ENCODE results near the gene MICU1. TPM values are rescaled to one million over a fixed set of nuclear protein-coding genes. Genes with fewer than 3 reads are reported as not detected.

Gene MICU1
- total and polyA plus RNA-seq, 10 of the 15 experiments (the other 5 are each of a cell fraction or from before 2014, with no cell fraction given), result 18.2 to 36.4 (median 22.2) TPM

GRCh38 chr10:72616716-72617115 lies 9.2 kb downstream of the MICU1 start (continued):
- TF ChIP-seq, protein P1, sequence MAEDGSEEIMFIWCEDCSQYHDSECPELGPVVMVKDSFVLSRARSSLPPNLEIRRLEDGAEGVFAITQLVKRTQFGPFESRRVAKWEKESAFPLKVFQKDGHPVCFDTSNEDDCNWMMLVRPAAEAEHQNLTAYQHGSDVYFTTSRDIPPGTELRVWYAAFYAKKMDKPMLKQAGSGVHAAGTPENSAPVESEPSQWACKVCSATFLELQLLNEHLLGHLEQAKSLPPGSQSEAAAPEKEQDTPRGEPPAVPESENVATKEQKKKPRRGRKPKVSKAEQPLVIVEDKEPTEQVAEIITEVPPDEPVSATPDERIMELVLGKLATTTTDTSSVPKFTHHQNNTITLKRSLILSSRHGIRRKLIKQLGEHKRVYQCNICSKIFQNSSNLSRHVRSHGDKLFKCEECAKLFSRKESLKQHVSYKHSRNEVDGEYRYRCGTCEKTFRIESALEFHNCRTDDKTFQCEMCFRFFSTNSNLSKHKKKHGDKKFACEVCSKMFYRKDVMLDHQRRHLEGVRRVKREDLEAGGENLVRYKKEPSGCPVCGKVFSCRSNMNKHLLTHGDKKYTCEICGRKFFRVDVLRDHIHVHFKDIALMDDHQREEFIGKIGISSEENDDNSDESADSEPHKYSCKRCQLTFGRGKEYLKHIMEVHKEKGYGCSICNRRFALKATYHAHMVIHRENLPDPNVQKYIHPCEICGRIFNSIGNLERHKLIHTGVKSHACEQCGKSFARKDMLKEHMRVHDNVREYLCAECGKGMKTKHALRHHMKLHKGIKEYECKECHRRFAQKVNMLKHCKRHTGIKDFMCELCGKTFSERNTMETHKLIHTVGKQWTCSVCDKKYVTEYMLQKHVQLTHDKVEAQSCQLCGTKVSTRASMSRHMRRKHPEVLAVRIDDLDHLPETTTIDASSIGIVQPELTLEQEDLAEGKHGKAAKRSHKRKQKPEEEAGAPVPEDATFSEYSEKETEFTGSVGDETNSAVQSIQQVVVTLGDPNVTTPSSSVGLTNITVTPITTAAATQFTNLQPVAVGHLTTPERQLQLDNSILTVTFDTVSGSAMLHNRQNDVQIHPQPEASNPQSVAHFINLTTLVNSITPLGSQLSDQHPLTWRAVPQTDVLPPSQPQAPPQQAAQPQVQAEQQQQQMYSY (CRISPR knock-in tag; IDR thresholded peaks at IDR 0.05), result no peak

DNA sequence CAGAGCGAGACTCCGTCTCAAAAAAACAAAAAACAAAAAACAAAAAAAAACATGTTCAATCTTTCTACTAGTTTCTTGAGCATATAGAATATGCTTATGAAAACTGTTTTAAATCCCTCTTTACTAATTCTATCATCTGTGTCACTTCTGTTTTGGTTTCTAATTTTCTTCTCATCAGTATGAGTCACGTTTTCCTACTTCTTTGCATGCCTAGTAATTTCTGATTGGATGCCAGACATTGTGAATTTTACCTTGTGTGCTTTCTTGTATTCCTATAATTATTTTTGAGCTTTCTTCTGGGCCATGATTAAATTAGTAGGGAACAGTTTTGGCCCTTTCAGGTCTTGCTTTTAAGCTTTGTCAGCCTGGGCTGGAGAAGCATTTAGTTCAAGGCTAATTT lies 9.9 kb downstream of the MICU1 start:
- Histone ChIP-seq H3K4me1 (ENCODE audit: control insufficient read depth, insufficient read depth, low read length) (no peaks in the 10 kb centered on the region), H2AFZ (ENCODE audit: control insufficient read depth, low read depth, low read length) (no peak overlapping the region), H3K27ac (ENCODE audit: control insufficient read depth, insufficient read depth) (no peak overlapping the region), H3K4me3 (no peak overlapping the region), H3K27me3 (replicated peaks in 1 of 2; ENCODE audit: control insufficient read depth in 2 of 2, insufficient read depth in 2 of 2, low read length in 1 of 2) (no peaks in the 10 kb centered on the region), H3K4me2 (ENCODE audit: control insufficient read depth, insufficient read depth) (no peak overlapping the region), H3K36me3 (ENCODE audit: control insufficient read depth in 2 of 2, insufficient read depth in 2 of 2, low read length in 1 of 2) (no peaks in the 10 kb centered on the region), H3K9ac (ENCODE audit: control insufficient read depth, insufficient read depth, low read length) (no peak overlapping the region), H4K20me1 (ENCODE audit: control insufficient read depth, insufficient read depth) (no peaks in the 10 kb centered on the region), H3K79me2 (ENCODE audit: control insufficient read depth, insufficient read depth, low read length) (no peaks in the 10 kb centered on the region), H3K9me3 (replicated peaks; ENCODE audit: control insufficient read depth, insufficient read depth, low read length) (no peaks in the 10 kb centered on the region; the same call in 2 of the 3 replicates)
- intact Hi-C loops (cut with micrococcal nuclease; ENCODE audit: unreplicated experiment) (no loop called here), in situ Hi-C loops (cut with MboI) (no loop called here)
- no TSS peak for BruUV-seq (replicated peaks)
- SMC1A ChIA-PET (ENCODE audit: uncharacterized antibody, unreplicated experiment), result interaction anchor here (0.6 to 1.1 kb wide), 2 partner anchors 9 to 59 kb away, joined by 4 read pairs; no protein-coding TSS in a partner anchor
- ATAC-seq (no peak), FAIRE-seq (no peak), DNase-seq (ENCODE audit: low read depth, low spot score) (no peak)
- RAD21 ChIA-PET (ENCODE audit: unreplicated experiment), result no interaction called here
- CTCF ChIA-PET, result no interaction called here
- WGBS (ENCODE audit: insufficient coverage, insufficient replicate concordance, low lambda C conversion rate, missing lambda C conversion rate), result 48% methylated on average over 3 of the region's 3 CpGs
- POLR2A ChIA-PET, result interaction anchor here (0.6 kb wide), 1 partner anchor 9 kb away, joined by 3 read pairs; no protein-coding TSS in a partner anchor
- TF ChIP-seq TAF1 (IDR thresholded peaks at IDR 0.05; ENCODE audit: borderline replicate concordance, low read depth, low read length) (no peak), FOXM1 (IDR thresholded peaks at IDR 0.05; ENCODE audit: low read depth, low read length) (no peak), ELK1 (IDR thresholded peaks at IDR 0.05; ENCODE audit: low read depth, low read length) (no peak), ATF3 (IDR thresholded peaks at IDR 0.05; ENCODE audit: borderline replicate concordance, extremely low read depth, low read depth, low read length) (no peak), WRNIP1 (IDR thresholded peaks at IDR 0.05; ENCODE audit: borderline replicate concordance, low read depth, low read length) (no peak), CREM (IDR thresholded peaks at IDR 0.05; ENCODE audit: low read depth) (no peak), EZH2 (IDR thresholded peaks at IDR 0.05; ENCODE audit: borderline replicate concordance, control insufficient read depth, low read depth, low read length) (no peak), RAD51 (IDR thresholded peaks at IDR 0.05) (no peak), EP300 (IDR thresholded peaks at IDR 0.05; ENCODE audit: borderline replicate concordance in 1 of 2, control insufficient read depth in 1 of 2, low read depth in 2 of 2, low read length in 2 of 2) (no peak), KAT2A (conservative IDR thresholded peaks at IDR 0.05; ENCODE audit: control insufficient read depth, low read depth, low read length) (no peak)
- TF ChIP-seq, protein P2, sequence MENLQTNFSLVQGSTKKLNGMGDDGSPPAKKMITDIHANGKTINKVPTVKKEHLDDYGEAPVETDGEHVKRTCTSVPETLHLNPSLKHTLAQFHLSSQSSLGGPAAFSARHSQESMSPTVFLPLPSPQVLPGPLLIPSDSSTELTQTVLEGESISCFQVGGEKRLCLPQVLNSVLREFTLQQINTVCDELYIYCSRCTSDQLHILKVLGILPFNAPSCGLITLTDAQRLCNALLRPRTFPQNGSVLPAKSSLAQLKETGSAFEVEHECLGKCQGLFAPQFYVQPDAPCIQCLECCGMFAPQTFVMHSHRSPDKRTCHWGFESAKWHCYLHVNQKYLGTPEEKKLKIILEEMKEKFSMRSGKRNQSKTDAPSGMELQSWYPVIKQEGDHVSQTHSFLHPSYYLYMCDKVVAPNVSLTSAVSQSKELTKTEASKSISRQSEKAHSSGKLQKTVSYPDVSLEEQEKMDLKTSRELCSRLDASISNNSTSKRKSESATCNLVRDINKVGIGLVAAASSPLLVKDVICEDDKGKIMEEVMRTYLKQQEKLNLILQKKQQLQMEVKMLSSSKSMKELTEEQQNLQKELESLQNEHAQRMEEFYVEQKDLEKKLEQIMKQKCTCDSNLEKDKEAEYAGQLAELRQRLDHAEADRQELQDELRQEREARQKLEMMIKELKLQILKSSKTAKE (IDR thresholded peaks at IDR 0.05; ENCODE audit: low read depth, poor library complexity, severe bottlenecking), result no peak

Data from GM12878 (cell line).